T-cell (primary cell): ENCODE data around the gene SNRPB. TPM values are rescaled to one million over a fixed set of nuclear protein-coding genes. Genes with fewer than 3 reads are reported as not detected.

Experiments
- ATAC-seq, 4 experiments: fragments of 200-7000 bp in 3 of 4; fragments of 150-1000 bp in 1 of 4; cut with Tn5 transposase; replicated peaks in 1 of 4; 1 replicate in 3 of 4; 2 replicates in 1 of 4; pipeline ENCODE4 v1.10.0; 2021; ENCODE audit warnings: moderate library complexity in 3 of 4, mild to moderate bottlenecking in 2 of 4, moderate number of reproducible peaks in 1 of 4
- CTCF ChIA-PET, 2 donors: fragments of 300-600 bp; sonication (Branson Sonifier 250); formaldehyde crosslinking; loops; one replicate each; lab custom pipeline; 2022; ENCODE audit warnings: antibody characterized with exemption in 2 of 2; lab: Charles Lee
- POLR2A ChIA-PET, 2 donors: fragments of 300-600 bp; sonication (Branson Sonifier 250); formaldehyde crosslinking; loops; one replicate each; lab custom pipeline; 2022; ENCODE audit warnings: antibody characterized with exemption in 2 of 2; lab: Charles Lee
- DNase-seq, 35 experiments: peaks; one replicate each; pipeline versions ENCODE4 v3.0.0 to v3.0.0-alpha.2; 2013 to 2023
- H3K27ac ChIP-seq: one replicate; pipeline ENCODE4 v1.5.1; 2013; ENCODE audit warnings: low read length
- H3K27me3 ChIP-seq, 2 experiments: replicated peaks in 1 of 2; 1 replicate in 1 of 2; 2 replicates in 1 of 2; pipeline versions ENCODE4 v1.6.1 to v1.7.0; 2013; ENCODE audit warnings: low read length in 1 of 2, mixed read lengths in 1 of 2; ENCODE audit not compliant: control insufficient read depth in 2 of 2, insufficient read depth in 2 of 2; ENCODE audit errors: extremely low read depth in 1 of 2
- H3K36me3 ChIP-seq, 2 donors: 1 replicate in 1 of 2; 2 replicates in 1 of 2; pipeline versions ENCODE4 v1.6.1 to v1.7.0; 2013; ENCODE audit warnings: low read length in 1 of 2; ENCODE audit not compliant: control insufficient read depth in 2 of 2, insufficient read depth in 1 of 2; ENCODE audit errors: extremely low read depth in 1 of 2
- H3K4me1 ChIP-seq, 2 experiments: 1 replicate in 1 of 2; 2 replicates in 1 of 2; pipeline versions ENCODE4 v1.6.1 to v1.7.0; 2013; ENCODE audit warnings: low read length in 2 of 2, mixed read lengths in 1 of 2; ENCODE audit not compliant: insufficient read depth in 2 of 2, control insufficient read depth in 1 of 2; ENCODE audit errors: extremely low read depth in 1 of 2
- H3K4me3 ChIP-seq, 2 donors: 1 replicate in 1 of 2; 2 replicates in 1 of 2; pipeline versions ENCODE4 v1.5.1 to v1.7.0; 2013; ENCODE audit warnings: mild to moderate bottlenecking in 2 of 2, low read length in 1 of 2, moderate library complexity in 1 of 2; ENCODE audit not compliant: control insufficient read depth in 1 of 2; ENCODE audit errors: extremely low read depth in 1 of 2
- H3K9me3 ChIP-seq: 2 replicates; pipeline ENCODE4 v1.7.0; 2013
- H3K27ac Mint-ChIP-seq, 2 donors: one replicate each; pipeline ENCODE4 v1.8.0; 2020 to 2021; ENCODE audit warnings: mild to moderate bottlenecking in 2 of 2, mixed read lengths in 2 of 2
- H3K27me3 Mint-ChIP-seq, 2 donors: one replicate each; pipeline ENCODE4 v1.8.0; 2021 to 2022; ENCODE audit warnings: mixed read lengths in 2 of 2
- H3K36me3 Mint-ChIP-seq: one replicate; pipeline ENCODE4 v1.8.0; 2021; ENCODE audit warnings: mixed read lengths
- H3K4me1 Mint-ChIP-seq, 3 donors: one replicate each; pipeline ENCODE4 v1.8.0; 2020 to 2022; ENCODE audit warnings: mixed read lengths in 3 of 3, mild to moderate bottlenecking in 1 of 3
- H3K4me3 Mint-ChIP-seq, 3 donors: one replicate each; pipeline ENCODE4 v1.8.0; 2020 to 2022; ENCODE audit warnings: mild to moderate bottlenecking in 3 of 3, mixed read lengths in 3 of 3, moderate library complexity in 3 of 3
- H3K9me3 Mint-ChIP-seq, 3 donors: one replicate each; pipeline ENCODE4 v1.8.0; 2020 to 2022; ENCODE audit warnings: mixed read lengths in 3 of 3
- WGBS: methylation state at CpG from one replicate; pipeline ENCODE4 v1.1.5; 2013; ENCODE audit warnings: missing lambda C conversion rate; ENCODE audit not compliant: insufficient coverage; 5-methylcytosine and 5-hydroxymethylcytosine counted together
- total RNA-seq, 35 experiments: library from RNA in 6 of 35; stranded (reverse) in 6 of 35; fragments of 120-200 nt in 1 of 35; gene quantifications; one replicate each; pipeline versions ENCODE4 v1.2.1 to v1.2.4 and lab custom pipeline; 2013 to 2026

The SNRPB gene
- total RNA-seq, 5 donors from 2014 or later (not counting 1 experiment from before 2014, with no cell fraction given), result 120 to 139 (median 128) TPM

DNA sequence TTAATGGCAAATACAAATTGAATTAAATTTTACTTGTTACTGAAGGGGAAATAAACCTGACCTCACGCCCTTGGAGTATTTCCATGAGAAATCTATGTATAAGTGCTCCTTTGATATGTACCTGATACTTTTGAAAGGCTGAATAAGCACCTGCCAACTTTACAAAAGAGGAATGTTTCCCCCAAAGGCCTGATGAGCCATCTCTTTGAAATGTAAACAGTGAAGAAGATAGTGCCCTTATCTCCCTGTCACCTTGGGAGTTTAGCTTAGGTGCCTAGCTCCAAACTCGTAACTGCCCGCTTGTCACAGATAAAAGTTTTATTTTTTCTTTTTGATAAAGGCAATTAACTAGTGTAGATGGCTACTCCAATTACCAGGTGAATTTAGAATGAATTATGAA is 39.2 kb upstream of the SNRPB start:
- ATAC-seq (no peak), DNase-seq (no peak)
- Histone ChIP-seq H3K9me3 (no peaks in the 10 kb centered on the region), H3K27ac (no peak overlapping the region), H3K36me3 (no peaks in the 10 kb centered on the region), H3K27me3 (peaks cover 0 to 6% of the 10 kb centered on the region in 2 experiments), H3K4me1 (peaks cover 0 to 18% of the 10 kb centered on the region in 2 experiments), H3K4me3 (no peak overlapping the region)
- Mint-ChIP-seq H3K4me3 (peak overlapping the region; percentile 34 to 100 (median 43)), H3K9me3 (no peaks in the 10 kb centered on the region), H3K27ac (no peak overlapping the region), H3K27me3 (peaks cover 8 to 25% of the 10 kb centered on the region in 2 donors), H3K36me3 (no peaks in the 10 kb centered on the region), H3K4me1 (peaks cover 18 to 21% (median 19%) of the 10 kb centered on the region in 3 donors)
- POLR2A ChIA-PET, result interaction anchor here in 1 of 2 donors (1.2 kb wide), 1 partner anchor 39 kb away, joined by 4 read pairs; the partner anchor contains the start of gene SNRPB
- no CpG with 5 or more reads among the region's 3 CpGs for WGBS
- CTCF ChIA-PET, result interaction anchor here (0.8 to 2.3 kb wide), 4 partner anchors 11 to 13 kb away, joined by 3 to 6 read pairs (median 6); no protein-coding TSS in a partner anchor

DNA sequence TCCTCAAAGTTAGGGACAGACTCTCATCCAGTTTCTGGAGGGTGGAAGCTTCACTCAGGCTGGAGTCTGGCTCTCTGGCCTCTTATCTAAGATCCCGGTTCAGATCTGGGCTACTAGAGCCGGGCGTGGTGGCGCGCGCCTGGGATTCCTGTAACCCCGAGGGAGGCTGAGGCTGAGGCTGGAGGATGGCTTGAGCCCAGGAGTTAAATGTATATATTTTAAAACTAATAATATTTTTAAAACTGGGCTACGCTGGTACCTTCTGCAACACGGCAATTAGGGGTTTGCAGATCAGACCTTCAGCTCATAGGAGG is 38.8 kb upstream of the SNRPB start:
- Histone ChIP-seq H3K9me3 (no peaks in the 10 kb centered on the region), H3K27me3 (peaks cover 0 to 6% of the 10 kb centered on the region in 2 experiments), H3K27ac (peak overlapping the region; percentile 80), H3K4me3 (peak overlapping the region; percentile 79 to 81), H3K4me1 (peaks cover 0 to 18% of the 10 kb centered on the region in 2 experiments), H3K36me3 (no peaks in the 10 kb centered on the region)
- Mint-ChIP-seq H3K27me3 (peaks cover 8 to 25% of the 10 kb centered on the region in 2 donors), H3K4me3 (peak overlapping the region; percentile 98 to 100 (median 100)), H3K9me3 (no peaks in the 10 kb centered on the region), H3K4me1 (peaks cover 21% of the 10 kb centered on the region in 3 donors), H3K36me3 (no peaks in the 10 kb centered on the region), H3K27ac (peak overlapping the region; percentile 96 to 100)
- no CpG with 5 or more reads among the region's 9 CpGs for WGBS
- ATAC-seq (no peak), DNase-seq (no peak)
- ChIA-PET CTCF (interaction anchor here (0.8 to 2.3 kb wide), 4 partner anchors 11 to 14 kb away, joined by 3 to 6 read pairs (median 6); no protein-coding TSS in a partner anchor), POLR2A (interaction anchor here in 1 of 2 donors (0.6 to 1.2 kb wide), 2 partner anchors 14 to 39 kb away, joined by 4 to 5 read pairs; partner anchors contain the start of gene SNRPB)

DNA sequence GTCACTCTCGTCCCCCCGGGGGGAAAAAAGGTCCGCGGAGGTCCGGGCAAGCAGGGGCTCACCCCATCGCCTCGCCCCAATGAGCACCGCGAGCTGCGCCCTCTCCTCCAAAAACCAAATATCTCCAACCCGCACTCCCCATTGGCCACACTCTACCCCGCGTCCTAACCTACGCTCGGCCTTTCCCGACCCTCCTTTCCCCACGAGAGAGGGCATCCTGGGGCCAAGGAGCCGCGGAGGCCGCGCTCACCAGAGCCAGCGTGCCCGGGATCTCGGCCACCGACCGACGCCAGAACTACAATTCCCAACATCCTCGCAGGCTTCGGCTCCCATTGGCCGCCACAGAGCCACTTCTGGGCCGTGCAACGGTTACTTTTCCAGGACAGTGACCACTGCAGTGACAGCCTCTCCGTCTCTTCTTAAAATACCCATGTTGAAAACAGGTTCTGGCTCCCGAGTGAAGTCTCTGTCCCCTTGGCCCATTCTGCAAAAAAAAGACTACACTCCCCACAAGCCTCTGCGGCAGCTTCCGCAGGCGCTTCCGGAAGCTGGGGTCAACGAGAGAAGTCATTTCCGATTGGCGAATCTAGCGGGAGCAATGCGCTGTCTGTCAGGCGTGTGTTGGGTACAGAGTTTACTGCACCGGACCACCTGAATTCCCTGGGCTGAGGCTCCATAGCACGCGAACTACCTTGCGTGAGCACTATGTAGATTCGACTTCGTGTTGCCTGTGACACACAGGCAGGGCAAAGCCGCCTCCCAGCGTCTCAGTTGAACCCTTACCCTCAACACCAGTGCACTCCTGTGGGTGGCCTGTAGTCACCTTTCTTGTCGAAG is 38.3 kb upstream of the SNRPB start, which contains the start of gene ZNF343:
Gene ZNF343, minus strand, starts transcription at position 285 of the 837 bp plus-strand sequence. CDS start 15,020 bp downstream, outside the sequence.
- DNase-seq (peak; percentile 58 to 86 (median 72)), ATAC-seq (peak; percentile 94 to 96 (median 94))
- peak within 1 kb of the TSS; percentile 96 to 100 for H3K27ac Mint-ChIP-seq
- peaks cover 21% of the 10 kb centered on the region in 3 donors for H3K4me1 Mint-ChIP-seq
- under 1% methylated on average over 40 of the region's 53 CpGs for WGBS
- Histone ChIP-seq H3K27me3 (peaks cover 0 to 6% of the 10 kb centered on the region in 2 experiments), H3K27ac (peak within 1 kb of the TSS; percentile 80), H3K4me3 (peak within 1 kb of the TSS; percentile 79 to 81), H3K36me3 (no peaks in the 10 kb centered on the region), H3K4me1 (peaks cover 0 to 18% of the 10 kb centered on the region in 2 experiments), H3K9me3 (no peaks in the 10 kb centered on the region)
- H3K27me3 Mint-ChIP-seq, result peaks cover 8 to 23% of the 10 kb centered on the region in 2 donors
- H3K4me3 Mint-ChIP-seq, result peak within 1 kb of the TSS; percentile 98 to 100 (median 100)
- ChIA-PET CTCF (interaction anchor here (0.8 to 2.3 kb wide), 5 partner anchors 12 to 15 kb away, joined by 3 to 6 read pairs (median 5); no protein-coding TSS in a partner anchor), POLR2A (interaction anchor here in 1 of 2 donors (0.6 to 1.2 kb wide), 2 partner anchors 14 to 38 kb away, joined by 4 to 5 read pairs; partner anchors contain the start of gene SNRPB)
- no peaks in the 10 kb centered on the region for H3K36me3 Mint-ChIP-seq
- H3K9me3 Mint-ChIP-seq, result no peaks in the 10 kb centered on the region

DNA sequence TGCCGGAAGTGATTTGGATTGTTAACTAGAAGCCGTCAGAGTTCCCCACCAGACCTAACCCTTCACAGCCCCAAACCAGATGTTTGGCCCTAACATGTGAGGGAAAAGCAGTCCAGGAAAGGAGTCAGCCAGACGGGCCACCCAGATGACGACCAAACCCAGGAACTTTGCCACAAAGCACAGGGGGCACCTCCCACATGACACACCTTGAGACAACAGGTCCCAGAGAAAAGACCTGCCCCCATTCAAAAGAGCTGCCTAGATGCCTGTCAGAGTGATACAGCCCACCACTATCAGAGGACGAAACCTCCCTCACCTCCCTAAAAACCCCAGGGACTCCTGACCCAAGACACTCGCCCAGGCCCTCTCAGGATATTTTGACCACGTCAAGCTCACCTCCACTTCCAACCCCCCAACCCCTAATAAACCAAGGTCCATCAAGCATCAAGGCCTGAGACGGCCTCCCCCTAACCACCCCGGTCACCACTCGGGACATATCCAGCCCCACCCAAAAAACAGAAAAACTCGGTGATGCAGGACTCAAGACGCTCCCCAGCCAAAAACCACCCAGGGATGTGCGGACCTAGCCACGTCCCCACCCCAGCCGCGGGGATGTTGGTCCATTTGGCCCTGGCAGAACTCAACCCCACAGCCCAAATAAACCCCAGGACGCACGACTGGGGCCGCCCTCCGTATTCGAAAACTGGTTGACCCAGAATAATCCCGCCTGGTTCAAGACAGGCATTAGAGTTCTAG is 37.5 kb upstream of the SNRPB start:
- CTCF ChIA-PET, result interaction anchor here in 1 of 2 donors (0.8 to 2.3 kb wide), 3 partner anchors 12 to 16 kb away, joined by 3 to 6 read pairs (median 4); no protein-coding TSS in a partner anchor
- Histone ChIP-seq H3K27ac (peak overlapping the region; percentile 80), H3K36me3 (no peaks in the 10 kb centered on the region), H3K27me3 (peaks cover 0 to 6% of the 10 kb centered on the region in 2 experiments), H3K9me3 (no peaks in the 10 kb centered on the region), H3K4me1 (peaks cover 0 to 18% of the 10 kb centered on the region in 2 experiments), H3K4me3 (peak overlapping the region; percentile 79 to 81)
- Mint-ChIP-seq H3K9me3 (no peaks in the 10 kb centered on the region), H3K27me3 (peaks cover 8 to 19% of the 10 kb centered on the region in 2 donors), H3K4me1 (peaks cover 21 to 24% (median 23%) of the 10 kb centered on the region in 3 donors), H3K36me3 (no peaks in the 10 kb centered on the region), H3K4me3 (peak overlapping the region; percentile 98 to 100 (median 100)), H3K27ac (peak overlapping the region; percentile 56 to 100)
- ATAC-seq, result peak in 2 of 4 experiments; percentile 3 to 24
- POLR2A ChIA-PET, result interaction anchor here in 1 of 2 donors (0.7 kb wide), 1 partner anchor 37 kb away, joined by 3 read pairs; the partner anchor contains the start of gene SNRPB
- DNase-seq, result no peak
- WGBS, result 28% methylated on average over 14 of the region's 22 CpGs

DNA sequence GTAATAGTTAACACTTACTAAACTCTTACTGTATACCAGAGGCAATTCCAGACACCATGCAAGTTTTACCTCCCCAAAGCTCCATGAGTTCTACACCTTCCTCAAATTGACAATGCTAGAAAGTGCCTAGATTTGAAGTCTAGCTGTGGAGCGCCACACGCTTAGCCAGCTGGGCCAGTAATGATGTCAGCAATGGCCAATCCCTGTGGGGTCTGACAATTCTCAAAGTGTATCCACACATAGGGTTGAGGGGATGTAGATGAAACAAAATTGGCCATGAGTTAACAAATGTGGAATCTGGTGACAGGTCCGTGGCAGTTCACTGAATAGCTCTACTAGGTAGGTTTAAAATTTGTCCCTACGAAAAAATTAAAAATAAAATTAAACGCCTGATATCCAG is 36.9 kb upstream of the SNRPB start:
- Histone ChIP-seq H3K4me1 (peaks cover 0 to 18% of the 10 kb centered on the region in 2 experiments), H3K4me3 (peak overlapping the region in 1 of 2 donors; percentile 79), H3K9me3 (no peaks in the 10 kb centered on the region), H3K27me3 (peaks cover 0 to 6% of the 10 kb centered on the region in 2 experiments), H3K27ac (no peak overlapping the region), H3K36me3 (no peaks in the 10 kb centered on the region)
- DNase-seq, result no peak
- ChIA-PET POLR2A (interaction anchor here in 1 of 2 donors (0.7 kb wide), 1 partner anchor 37 kb away, joined by 3 read pairs; the partner anchor contains the start of gene SNRPB), CTCF (interaction anchor here in 1 of 2 donors (0.8 to 1.3 kb wide), 2 partner anchors 14 to 17 kb away, joined by 3 to 4 read pairs; no protein-coding TSS in a partner anchor)
- Mint-ChIP-seq H3K9me3 (no peaks in the 10 kb centered on the region), H3K27me3 (peaks cover 8 to 17% of the 10 kb centered on the region in 2 donors), H3K4me1 (peaks cover 21 to 25% (median 24%) of the 10 kb centered on the region in 3 donors), H3K4me3 (peak overlapping the region; percentile 98 to 100 (median 100)), H3K27ac (no peak overlapping the region), H3K36me3 (no peaks in the 10 kb centered on the region)
- no peak for ATAC-seq
- WGBS, result 100% methylated on average over 2 of the region's 5 CpGs
